GM12875 (cell line): Measurements from ENCODE around the gene ITGB1BP1.

Source experiments
- H3K4me3 ChIP-seq: one replicate; pipeline ENCODE4 v1.5.1; 2011; ENCODE audit warnings: low read depth, low read length, control low read depth
- TF ChIP-seq, protein P1 (sequence below): IDR thresholded peaks from 2 replicates; pipeline ENCODE4 v1.5.1; 2011; ENCODE audit warnings: low read depth, mild to moderate bottlenecking, control low read depth, inconsistent platforms, low read length, moderate library complexity, borderline replicate concordance; ENCODE audit not compliant: insufficient read depth

The ITGB1BP1 gene

GRCh38 chr2:9375857-9376428 is 47.4 kb downstream of the ITGB1BP1 start:
- TF ChIP-seq, protein P1, sequence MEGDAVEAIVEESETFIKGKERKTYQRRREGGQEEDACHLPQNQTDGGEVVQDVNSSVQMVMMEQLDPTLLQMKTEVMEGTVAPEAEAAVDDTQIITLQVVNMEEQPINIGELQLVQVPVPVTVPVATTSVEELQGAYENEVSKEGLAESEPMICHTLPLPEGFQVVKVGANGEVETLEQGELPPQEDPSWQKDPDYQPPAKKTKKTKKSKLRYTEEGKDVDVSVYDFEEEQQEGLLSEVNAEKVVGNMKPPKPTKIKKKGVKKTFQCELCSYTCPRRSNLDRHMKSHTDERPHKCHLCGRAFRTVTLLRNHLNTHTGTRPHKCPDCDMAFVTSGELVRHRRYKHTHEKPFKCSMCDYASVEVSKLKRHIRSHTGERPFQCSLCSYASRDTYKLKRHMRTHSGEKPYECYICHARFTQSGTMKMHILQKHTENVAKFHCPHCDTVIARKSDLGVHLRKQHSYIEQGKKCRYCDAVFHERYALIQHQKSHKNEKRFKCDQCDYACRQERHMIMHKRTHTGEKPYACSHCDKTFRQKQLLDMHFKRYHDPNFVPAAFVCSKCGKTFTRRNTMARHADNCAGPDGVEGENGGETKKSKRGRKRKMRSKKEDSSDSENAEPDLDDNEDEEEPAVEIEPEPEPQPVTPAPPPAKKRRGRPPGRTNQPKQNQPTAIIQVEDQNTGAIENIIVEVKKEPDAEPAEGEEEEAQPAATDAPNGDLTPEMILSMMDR: peak; percentile 36; the same call in 1 of the 2 replicates

GRCh38 chr2:9374071-9374730 is 49.1 kb downstream of the ITGB1BP1 start:
- TF ChIP-seq, protein P1: no peak

More at GRCh38 chr2:9375857-9376428, 47.4 kb downstream of the ITGB1BP1 start:
- H3K4me3 ChIP-seq: no peak overlapping the region

DNA sequence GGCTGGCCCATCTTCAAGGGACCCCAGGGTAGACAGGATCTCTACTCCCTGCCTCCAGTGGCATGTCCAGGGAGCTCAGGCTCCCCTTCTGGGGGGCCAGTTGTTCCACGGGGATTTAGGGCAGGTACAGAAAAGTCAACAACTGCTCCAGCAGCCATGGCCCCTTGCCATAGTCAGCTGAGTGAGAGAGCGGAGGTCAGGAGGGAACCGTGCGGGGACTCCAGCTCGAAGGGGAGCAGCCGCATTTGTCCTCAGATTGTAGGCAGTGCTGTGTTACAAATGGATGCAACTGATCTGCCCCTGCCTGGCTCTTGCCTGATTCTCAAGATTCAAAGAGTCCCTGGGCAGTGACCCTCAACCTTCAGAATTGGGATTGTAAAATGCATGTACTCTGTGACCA is 49.9 kb downstream of the ITGB1BP1 start:
- no peak overlapping the region for H3K4me3 ChIP-seq
- TF ChIP-seq, protein P1: no peak

More at GRCh38 chr2:9374071-9374730, 49.1 kb downstream of the ITGB1BP1 start:
- H3K4me3 ChIP-seq: no peak overlapping the region

DNA sequence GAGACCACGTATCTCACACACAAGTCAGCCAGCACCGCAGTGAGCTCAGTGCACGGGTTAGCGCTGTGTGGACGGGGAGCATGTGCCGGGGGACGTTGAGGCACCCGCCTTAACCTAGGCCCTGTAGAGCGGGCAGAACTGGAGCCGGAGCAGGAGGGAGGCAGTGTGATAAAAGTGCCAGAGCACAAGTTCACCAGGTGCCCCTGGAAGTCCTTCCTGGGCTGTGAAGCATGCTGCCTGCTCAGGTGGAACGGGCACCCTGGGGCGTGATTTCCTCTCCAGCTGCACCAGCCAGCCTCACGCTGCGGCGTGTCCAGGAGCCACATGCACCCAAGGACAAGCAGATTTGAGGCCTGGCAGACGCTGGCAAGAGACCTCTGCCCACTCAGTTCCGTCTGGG is 50.3 kb downstream of the ITGB1BP1 start:
- no peak overlapping the region for H3K4me3 ChIP-seq
- TF ChIP-seq, protein P1: no peak

DNA sequence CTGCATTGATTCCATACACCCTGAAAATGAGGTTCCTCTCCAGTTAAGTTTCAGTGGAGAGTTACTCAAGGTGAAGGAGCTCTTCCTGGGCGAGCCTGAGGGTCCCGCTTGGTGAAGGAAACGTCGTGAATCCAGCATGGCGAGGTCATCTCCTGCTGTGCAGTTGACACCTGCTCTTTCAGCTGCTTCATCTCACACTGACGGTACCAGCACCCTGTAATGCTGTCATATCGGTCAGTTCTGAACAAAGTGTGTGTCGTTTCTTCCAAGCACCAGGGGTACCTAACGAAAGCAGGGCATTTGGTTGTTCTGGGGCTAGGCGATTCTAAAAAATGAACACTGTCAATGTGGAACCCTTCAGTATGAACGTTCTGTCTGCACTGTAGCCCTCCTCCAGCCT is 52.6 kb downstream of the ITGB1BP1 start:
- no peak overlapping the region for H3K4me3 ChIP-seq
- TF ChIP-seq, protein P1: no peak

DNA sequence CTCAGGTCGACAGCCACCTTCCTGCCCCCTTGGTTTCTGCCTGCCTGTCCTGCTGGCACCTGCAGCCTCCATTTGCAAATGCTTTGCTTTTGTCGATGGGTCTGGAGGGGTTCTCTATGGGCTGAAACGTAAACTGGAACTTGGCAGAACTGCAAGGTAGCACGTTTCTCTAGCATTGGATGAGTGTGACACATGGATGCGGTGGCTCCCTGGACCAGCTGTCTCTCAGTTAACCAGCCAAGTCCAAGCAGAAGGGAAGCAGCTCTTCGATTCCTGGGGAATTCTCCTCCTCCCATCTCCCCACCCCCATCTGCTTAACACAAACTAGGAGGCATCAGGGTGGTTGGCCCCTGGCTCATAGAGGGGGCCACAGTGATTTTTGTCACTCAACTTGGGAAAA is 57.3 kb downstream of the ITGB1BP1 start:
- no peak overlapping the region for H3K4me3 ChIP-seq
- TF ChIP-seq, protein P1: no peak

- TF ChIP-seq, protein P1: no peak
- H3K4me3 ChIP-seq: no peak overlapping the region
Measured at GRCh38 chr2:9365498-9366019, 57.8 kb downstream of the ITGB1BP1 start.
